ENCODE results near the gene ZNF438.

ZNF438 gene, protein sequence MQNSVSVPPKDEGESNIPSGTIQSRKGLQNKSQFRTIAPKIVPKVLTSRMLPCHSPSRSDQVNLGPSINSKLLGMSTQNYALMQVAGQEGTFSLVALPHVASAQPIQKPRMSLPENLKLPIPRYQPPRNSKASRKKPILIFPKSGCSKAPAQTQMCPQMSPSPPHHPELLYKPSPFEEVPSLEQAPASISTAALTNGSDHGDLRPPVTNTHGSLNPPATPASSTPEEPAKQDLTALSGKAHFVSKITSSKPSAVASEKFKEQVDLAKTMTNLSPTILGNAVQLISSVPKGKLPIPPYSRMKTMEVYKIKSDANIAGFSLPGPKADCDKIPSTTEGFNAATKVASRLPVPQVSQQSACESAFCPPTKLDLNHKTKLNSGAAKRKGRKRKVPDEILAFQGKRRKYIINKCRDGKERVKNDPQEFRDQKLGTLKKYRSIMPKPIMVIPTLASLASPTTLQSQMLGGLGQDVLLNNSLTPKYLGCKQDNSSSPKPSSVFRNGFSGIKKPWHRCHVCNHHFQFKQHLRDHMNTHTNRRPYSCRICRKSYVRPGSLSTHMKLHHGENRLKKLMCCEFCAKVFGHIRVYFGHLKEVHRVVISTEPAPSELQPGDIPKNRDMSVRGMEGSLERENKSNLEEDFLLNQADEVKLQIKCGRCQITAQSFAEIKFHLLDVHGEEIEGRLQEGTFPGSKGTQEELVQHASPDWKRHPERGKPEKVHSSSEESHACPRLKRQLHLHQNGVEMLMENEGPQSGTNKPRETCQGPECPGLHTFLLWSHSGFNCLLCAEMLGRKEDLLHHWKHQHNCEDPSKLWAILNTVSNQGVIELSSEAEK

DNA sequence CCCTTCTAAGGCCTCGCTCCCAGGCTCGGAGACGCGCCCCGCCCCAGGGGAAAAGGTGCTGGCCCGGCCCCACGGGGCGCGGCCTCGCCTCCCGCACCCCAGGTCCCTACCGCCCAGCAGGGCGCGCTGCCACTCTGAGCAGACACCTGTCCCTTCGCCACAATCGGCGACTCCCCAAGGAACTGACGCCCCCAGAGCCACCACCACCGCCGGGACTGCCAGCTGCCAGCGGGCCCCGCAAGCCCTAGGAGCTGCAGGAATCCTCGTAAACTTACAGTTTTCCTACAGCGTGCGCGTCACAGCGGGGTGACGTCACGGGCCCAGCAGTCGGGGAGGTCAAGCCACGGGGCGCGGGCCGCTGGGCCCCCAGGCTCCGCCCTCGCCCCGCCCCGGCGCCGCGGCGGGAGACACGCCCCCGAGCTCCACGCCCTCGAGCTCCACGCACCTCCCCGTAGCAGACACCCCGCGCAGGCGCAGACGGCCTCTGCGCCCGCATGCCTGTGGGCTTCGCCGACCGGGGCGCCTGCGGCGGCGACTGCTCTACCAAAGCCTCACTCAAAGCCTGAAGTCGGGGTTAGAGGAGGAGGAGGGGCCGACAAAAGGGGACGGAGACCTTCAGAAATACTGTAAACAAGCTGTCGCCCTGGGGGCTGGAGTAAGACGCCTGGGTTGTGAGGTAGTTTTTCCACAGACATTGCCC, at the start of gene ZNF438:
ZNF438 (minus strand) TSS at position 308 of the 700 bp plus-strand sequence. CDS start 154,831 bp downstream, outside the sequence.
- H3K4me1 ChIP-seq (ENCODE audit: control insufficient read depth in 1 of 2, insufficient read depth in 1 of 2, low read depth in 1 of 2, low read length in 1 of 2): peaks cover 29 to 30% of the 10 kb centered on the region in 2 experiments
- peak within 1 kb of the TSS; percentile 97 for H3K27ac ChIP-seq
- no peaks in the 10 kb centered on the region for H3K36me3 ChIP-seq
- TF ChIP-seq, protein P1, sequence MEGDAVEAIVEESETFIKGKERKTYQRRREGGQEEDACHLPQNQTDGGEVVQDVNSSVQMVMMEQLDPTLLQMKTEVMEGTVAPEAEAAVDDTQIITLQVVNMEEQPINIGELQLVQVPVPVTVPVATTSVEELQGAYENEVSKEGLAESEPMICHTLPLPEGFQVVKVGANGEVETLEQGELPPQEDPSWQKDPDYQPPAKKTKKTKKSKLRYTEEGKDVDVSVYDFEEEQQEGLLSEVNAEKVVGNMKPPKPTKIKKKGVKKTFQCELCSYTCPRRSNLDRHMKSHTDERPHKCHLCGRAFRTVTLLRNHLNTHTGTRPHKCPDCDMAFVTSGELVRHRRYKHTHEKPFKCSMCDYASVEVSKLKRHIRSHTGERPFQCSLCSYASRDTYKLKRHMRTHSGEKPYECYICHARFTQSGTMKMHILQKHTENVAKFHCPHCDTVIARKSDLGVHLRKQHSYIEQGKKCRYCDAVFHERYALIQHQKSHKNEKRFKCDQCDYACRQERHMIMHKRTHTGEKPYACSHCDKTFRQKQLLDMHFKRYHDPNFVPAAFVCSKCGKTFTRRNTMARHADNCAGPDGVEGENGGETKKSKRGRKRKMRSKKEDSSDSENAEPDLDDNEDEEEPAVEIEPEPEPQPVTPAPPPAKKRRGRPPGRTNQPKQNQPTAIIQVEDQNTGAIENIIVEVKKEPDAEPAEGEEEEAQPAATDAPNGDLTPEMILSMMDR (IDR thresholded peaks at IDR 0.05): peak; percentile 90
- H3K27me3 ChIP-seq: no peaks in the 10 kb centered on the region
- no peaks in the 10 kb centered on the region for H3K9me3 ChIP-seq
- H3K4me3 ChIP-seq (ENCODE audit: low read depth in 1 of 2, low read length in 1 of 2): peak within 1 kb of the TSS; percentile 97 to 98

DNA sequence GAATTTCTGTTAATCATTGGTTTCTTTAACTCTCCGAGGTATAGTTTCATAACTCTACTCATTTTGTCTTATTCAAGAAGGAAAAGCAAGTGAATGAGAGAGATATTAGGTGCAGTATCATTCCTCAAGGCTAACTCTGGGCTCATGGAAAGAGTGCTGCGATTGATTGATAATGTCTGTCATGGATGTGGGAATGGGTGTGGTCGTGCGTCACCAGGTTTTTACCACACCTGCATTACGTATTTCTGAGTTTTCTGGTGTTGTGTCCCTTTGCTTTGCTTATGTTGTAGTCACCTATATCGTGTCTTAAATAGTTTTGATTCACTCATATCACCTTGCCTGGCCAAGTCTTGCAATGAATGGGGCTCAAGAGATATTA, 44.9 kb upstream of the ZNF438 start:
- TF ChIP-seq, protein P1 (IDR thresholded peaks at IDR 0.05): no peak
- H3K27ac ChIP-seq: no peak overlapping the region

DNA sequence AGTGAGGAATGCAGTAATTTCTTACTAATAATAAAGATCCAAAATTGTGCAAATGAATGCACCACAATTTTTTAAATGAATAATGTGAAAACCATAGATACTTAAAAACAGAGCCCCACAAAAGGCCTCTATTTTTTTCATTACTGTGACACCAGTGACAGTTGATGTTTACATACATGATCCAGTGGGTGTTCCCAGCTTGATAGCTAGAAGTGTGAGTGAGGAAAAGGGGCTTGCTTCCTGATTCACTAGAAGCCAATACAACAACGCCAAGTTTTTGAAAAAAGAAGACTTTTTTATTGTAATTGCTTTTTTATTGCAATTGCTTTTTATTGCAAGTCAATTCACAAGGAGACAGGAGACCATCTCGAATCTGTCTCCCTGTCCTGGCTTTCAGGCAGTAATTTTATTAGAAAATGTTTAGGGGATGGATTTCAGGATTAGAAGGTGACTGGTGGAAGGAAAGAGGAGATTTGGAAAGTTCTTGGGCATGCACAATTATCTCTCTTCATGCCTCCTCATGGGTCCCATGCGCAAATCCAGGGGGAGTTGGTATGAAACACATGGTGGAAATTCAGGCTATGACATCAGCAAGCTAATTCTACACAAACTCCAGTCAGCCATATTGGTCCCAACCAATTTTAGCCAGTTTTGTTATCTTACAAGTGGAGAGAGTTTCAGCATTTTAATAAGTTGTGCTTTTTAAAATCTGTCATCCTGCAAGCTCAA, 44.4 kb upstream of the ZNF438 start:
- H3K27ac ChIP-seq: no peak overlapping the region
- no peak overlapping the region for H3K4me3 ChIP-seq (ENCODE audit: low read depth in 1 of 2, low read length in 1 of 2)
- H3K27me3 ChIP-seq: no peaks in the 10 kb centered on the region
- no peaks in the 10 kb centered on the region for H3K9me3 ChIP-seq
- no peaks in the 10 kb centered on the region for H3K36me3 ChIP-seq
- TF ChIP-seq, protein P1 (IDR thresholded peaks at IDR 0.05): no peak
- no peaks in the 10 kb centered on the region for H3K4me1 ChIP-seq (ENCODE audit: control insufficient read depth in 1 of 2, insufficient read depth in 1 of 2, low read depth in 1 of 2, low read length in 1 of 2)

More for the DNA sequence above, 44.9 kb upstream of the ZNF438 start:
- Histone ChIP-seq H3K36me3 (no peaks in the 10 kb centered on the region), H3K27me3 (no peaks in the 10 kb centered on the region), H3K9me3 (no peaks in the 10 kb centered on the region), H3K4me3 (ENCODE audit: low read depth in 1 of 2, low read length in 1 of 2) (no peak overlapping the region), H3K4me1 (ENCODE audit: control insufficient read depth in 1 of 2, insufficient read depth in 1 of 2, low read depth in 1 of 2, low read length in 1 of 2) (no peaks in the 10 kb centered on the region)

DNA sequence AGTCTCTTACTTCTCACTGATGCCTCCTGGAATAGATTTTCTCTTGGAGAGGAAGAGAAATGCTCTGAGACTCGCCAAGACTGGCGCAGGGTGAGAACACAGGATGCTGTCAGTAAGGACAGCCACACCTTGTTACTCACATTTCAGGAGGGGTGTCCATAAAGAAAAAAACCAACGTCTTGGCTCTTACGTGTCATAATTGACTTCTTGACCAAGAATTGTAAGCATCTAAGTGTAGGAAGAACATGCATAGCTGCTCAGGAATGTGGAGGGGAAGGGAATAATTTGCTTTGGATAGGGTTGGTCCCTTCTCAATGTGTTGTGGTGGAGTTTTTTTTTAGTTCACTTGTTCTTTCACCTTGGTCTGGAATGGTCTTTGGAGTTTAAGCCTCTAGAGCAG, 43.8 kb upstream of the ZNF438 start:
- no peak overlapping the region for H3K4me3 ChIP-seq (ENCODE audit: low read depth in 1 of 2, low read length in 1 of 2)
- H3K27ac ChIP-seq: no peak overlapping the region
- H3K27me3 ChIP-seq: no peaks in the 10 kb centered on the region
- TF ChIP-seq, protein P1 (IDR thresholded peaks at IDR 0.05): no peak
- H3K9me3 ChIP-seq: no peaks in the 10 kb centered on the region
- no peaks in the 10 kb centered on the region for H3K36me3 ChIP-seq
- H3K4me1 ChIP-seq (ENCODE audit: control insufficient read depth in 1 of 2, insufficient read depth in 1 of 2, low read depth in 1 of 2, low read length in 1 of 2): no peaks in the 10 kb centered on the region

DNA sequence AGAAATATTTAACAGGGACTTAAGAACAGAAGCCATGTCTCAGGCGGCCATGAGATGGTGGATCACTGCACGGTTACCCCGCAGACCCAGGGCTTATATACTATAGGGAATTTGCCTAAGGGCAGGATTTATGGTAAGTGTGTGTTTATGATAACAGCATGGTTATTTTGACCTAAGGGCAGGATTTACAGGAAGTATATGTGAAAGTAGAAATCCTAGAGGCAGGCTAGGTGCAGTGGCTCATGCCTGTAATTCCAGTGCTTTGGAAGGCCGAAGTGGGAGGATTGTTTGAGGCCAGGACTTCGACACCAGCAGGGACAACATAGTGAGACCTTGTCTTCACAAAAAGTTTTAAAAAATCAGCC, 43.0 kb upstream of the ZNF438 start:
- H3K4me3 ChIP-seq (ENCODE audit: low read depth in 1 of 2, low read length in 1 of 2): no peak overlapping the region
- H3K27me3 ChIP-seq: no peaks in the 10 kb centered on the region
- no peaks in the 10 kb centered on the region for H3K4me1 ChIP-seq (ENCODE audit: control insufficient read depth in 1 of 2, insufficient read depth in 1 of 2, low read depth in 1 of 2, low read length in 1 of 2)
- TF ChIP-seq, protein P1 (IDR thresholded peaks at IDR 0.05): no peak
- H3K27ac ChIP-seq: no peak overlapping the region
- H3K36me3 ChIP-seq: no peaks in the 10 kb centered on the region
- no peaks in the 10 kb centered on the region for H3K9me3 ChIP-seq

All from neutrophil (primary cell).